Erythroblast (primary cell): ENCODE results near the gene MIEF2.

Source experiments
- DNase-seq, 2 experiments: peaks; one replicate each; lab custom pipeline; 2025; lab: John Stamatoyannopoulos, UW
- GATA1 ChIP-seq: IDR thresholded peaks from 2 replicates; pipeline ENCODE4 v1.6.1; 2011; ENCODE audit warnings: low read depth, mild to moderate bottlenecking, control low read depth, low read length, moderate library complexity
- POLR2A ChIP-seq: IDR thresholded peaks from 2 replicates; pipeline ENCODE4 v1.6.1; 2011; ENCODE audit warnings: mild to moderate bottlenecking, low read length

MIEF2 gene

DNA sequence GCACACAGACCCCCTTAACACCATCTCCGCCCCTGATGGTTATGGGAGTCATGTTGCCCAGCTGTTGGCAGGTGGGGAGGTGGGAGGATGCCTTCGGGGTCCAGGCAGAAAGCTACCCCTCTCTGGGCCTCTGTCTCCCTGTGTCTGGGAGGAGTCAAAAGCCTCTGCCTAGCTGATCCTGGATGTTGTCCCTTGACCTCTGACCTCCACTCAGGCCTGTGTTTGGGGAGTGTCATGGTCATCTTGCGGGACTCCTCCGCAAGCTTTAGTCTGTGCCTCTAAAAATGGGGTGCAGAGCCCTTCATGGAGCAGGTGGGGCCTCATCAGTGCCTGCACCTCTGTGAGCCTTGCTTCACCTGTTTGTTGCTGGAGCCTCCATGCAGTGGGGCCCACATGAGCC is 31.2 kb upstream of the MIEF2 start:
- TF ChIP-seq GATA1 (no peak), POLR2A (no peak)
- DNase-seq = no peak

DNA sequence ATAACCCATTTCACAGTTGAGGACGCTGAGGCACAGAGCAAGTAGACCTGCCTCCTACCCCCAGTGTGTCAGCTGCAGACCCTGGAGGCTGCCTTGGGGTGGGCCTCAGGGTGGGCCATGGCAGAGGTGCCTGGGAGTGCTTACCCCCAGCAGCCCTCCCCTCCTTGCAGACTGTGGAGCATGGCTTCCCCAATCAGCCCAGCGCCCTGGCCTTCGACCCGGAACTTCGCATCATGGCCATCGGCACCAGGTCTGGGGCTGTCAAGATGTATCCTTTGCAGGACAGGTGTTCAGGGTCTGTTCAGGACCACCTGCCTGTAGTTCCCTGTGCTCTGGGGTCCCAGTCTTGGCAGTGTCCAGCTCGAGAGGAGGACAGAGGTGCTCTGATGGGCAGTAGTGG is 30.7 kb upstream of the MIEF2 start:
- TF ChIP-seq GATA1 = no peak
- no peak for TF ChIP-seq POLR2A
- DNase-seq = no peak

DNA sequence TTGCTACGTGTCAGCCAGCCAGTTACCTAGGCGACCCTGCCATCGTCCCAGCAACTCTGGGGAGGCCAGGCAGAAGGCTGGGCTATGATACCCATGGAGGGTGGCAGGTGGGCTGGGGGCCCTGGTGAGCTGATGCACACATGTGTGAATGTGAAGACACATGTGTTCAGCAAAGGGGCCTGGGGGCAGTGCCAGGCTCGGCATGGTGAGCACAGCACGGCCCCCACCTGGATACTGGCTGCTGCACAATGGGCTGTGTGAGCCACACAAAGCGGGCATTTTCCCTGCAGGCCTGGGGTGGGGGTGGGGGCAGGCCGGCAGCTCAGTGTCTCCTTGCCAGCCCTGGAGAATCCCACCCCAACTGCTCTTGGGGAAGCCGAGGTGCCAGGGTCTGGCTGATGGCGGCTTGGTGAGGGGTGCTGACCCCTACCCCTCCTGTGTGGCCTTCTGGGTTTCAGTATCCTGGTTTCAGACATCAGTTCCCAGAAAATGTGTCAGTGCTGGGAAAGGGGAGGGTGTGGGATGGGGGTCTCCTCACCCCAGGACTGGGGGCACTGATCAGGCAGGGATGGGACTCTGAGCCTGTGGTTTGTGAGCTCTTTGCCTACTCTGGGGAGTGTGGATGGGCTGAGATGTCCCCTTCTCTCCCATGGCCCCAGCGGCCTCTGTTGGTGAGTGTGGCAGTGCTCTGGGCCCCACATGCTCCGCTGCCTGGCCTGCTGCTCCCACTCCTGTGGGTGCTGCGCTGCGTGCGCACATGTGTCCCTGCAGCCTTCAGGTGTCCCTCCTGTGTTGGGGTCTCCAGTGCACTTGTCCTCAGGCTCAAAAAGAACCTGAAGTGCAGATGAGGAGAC is 29.9 kb upstream of the MIEF2 start:
- TF ChIP-seq POLR2A = no peak
- no peak for TF ChIP-seq GATA1
- DNase-seq = no peak

DNA sequence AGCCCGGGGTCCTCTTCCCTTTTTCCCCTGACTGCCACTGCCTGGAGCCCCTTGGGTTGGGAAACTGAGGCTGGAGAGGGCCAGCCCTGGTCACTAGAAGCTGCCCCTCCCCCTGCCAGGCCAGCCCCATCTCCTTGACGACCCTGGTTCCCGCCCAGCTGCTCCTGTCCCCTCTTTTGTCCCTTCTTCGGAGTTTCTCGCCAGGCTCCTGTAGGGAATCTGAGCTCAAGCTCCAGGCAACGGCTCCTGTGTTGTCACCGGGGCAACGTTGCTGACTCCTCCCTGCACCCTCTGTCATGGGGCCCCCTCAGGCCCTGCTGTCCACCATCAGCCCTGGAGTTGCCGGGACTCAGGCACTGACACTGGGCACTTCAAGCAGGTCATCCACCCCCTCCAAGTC is 29.3 kb upstream of the MIEF2 start:
- TF ChIP-seq POLR2A (no peak), GATA1 (no peak)
- DNase-seq = no peak

DNA sequence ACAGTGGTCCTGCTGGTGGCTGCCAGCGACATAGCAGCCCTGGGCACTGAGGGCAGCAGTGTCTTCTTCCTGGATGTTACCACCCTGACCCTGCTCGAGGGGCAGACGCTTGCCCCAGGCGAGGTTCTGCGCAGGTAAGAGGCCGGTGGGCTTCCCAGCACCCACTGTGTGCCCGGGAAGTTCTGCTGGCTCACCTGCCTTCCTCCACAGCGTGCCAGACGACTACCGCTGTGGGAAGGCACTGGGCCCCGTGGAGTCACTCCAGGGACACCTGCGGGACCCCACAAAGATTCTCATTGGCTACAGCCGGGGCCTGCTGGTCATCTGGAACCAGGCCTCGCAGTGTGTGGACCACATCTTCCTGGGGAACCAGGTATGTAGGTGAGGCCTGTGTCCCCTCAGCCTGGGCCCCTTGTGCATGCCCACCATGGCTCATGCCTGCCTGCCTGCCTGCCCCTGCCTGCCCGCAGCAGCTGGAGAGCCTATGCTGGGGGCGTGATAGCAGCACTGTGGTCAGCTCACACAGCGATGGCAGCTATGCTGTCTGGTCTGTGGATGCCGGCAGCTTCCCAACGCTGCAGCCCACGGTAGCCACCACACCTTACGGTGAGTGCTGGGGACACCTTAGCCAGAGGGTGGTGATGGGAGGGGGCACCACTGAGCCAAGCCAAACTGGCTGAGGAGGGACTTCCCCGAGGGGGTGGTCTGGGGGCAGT is 26.5 kb upstream of the MIEF2 start:
- no peak for TF ChIP-seq POLR2A
- TF ChIP-seq GATA1 = no peak
- no peak for DNase-seq

DNA sequence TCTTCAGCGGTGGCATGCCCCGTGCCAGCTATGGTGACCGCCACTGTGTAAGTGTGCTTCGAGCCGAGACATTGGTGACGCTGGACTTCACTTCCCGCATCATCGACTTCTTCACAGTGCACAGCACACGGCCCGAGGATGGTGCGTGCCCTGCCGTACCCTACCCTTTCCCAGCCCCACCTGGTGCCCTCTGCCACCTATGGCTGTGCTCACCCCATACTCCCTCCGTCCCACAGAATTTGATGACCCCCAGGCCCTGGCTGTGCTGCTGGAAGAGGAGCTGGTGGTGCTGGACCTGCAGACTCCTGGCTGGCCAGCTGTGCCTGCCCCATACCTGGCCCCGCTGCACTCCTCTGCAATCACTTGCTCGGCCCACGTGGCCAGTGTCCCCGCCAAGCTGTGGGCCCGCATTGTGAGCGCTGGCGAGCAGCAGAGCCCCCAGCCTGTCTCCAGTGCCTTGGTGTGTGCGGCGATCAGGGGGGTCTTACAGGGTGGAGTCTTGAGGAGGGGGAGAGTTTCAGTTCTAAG is 25.5 kb upstream of the MIEF2 start:
- no peak for DNase-seq
- no peak for TF ChIP-seq POLR2A
- TF ChIP-seq GATA1 = no peak

DNA sequence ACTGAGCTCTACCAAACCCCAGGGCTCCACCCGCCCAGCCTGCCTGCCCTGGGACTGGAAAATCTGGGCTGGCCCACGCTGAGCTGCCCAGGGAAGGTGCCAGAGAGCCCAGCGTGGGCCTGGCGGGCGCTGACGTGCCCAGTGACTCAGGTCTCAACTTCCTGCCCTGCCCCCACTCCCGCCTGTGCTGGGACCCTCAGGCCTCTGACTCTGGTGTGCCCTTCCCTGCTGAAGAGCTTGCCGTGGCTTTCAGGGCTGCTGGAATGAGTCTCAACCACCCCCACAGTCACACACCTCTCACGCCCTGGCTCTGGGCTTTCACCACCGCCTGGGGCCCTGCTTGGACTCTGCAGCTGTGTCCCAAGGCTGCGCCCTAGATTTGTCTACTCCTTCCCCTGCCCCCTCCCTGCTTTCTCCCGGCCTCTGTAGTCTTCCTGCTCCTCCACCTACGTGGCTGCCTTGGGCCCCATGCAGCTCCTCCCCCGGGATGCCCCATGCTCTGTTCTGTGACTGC is 24.7 kb upstream of the MIEF2 start:
- TF ChIP-seq GATA1 (no peak), POLR2A (no peak)
- DNase-seq = no peak

DNA sequence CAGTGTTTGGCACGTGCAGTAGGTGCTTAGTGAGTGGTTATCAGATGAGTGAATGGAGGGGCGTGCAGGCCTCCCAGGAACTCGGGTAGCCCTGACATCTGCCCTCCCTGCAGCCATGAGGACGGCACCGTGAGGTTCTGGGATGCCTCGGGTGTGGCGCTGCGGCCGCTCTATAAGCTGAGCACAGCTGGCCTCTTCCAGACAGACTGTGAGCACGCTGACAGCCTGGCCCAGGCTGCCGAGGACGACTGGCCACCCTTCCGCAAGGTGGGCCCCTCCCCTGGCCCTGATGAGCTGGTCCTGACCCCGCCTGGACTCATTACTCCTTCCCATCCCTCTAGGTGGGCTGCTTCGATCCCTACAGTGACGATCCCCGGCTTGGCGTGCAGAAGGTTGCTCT is 24.0 kb upstream of the MIEF2 start:
- TF ChIP-seq POLR2A = no peak
- no peak for TF ChIP-seq GATA1
- no peak for DNase-seq

DNA sequence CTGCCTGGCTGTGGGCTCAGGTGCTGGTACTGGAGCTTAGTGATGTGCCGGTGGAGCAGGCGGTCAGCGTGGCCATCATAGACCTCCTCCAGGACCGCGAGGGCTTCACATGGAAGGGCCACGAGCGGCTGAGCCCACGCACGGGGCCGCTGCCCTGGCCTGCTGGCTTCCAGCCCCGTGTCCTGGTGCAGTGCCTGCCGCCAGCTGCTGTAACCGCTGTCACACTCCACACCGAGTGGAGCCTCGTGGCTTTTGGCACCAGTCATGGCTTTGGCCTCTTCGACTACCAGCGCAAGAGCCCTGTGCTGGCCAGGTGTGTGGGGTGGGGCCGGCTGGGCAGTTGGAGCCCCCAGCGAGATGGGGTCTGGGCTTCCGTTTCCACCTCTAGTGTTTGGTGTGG is 23.0 kb upstream of the MIEF2 start:
- no peak for TF ChIP-seq GATA1
- no peak for TF ChIP-seq POLR2A
- no peak for DNase-seq

DNA sequence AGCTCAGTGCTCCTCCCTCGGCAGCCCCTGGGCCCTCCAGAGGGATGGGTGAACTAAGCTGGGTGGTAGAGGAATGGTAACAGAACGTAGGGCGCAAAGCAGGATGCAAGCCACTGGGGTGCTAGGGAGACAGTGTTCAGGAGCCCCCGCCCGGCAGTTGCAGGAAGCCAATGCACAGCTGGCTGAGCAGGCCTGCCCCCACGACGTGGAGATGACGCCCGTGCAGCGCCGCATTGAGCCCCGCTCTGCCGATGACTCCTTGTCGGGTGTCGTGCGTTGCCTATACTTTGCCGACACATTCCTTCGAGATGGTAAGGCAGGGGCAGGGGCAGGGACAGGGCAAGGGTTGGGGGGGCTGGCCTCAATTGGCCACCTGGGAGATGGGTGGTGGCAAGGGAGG is 22.2 kb upstream of the MIEF2 start:
- no peak for TF ChIP-seq GATA1
- TF ChIP-seq POLR2A = no peak
- no peak for DNase-seq

DNA sequence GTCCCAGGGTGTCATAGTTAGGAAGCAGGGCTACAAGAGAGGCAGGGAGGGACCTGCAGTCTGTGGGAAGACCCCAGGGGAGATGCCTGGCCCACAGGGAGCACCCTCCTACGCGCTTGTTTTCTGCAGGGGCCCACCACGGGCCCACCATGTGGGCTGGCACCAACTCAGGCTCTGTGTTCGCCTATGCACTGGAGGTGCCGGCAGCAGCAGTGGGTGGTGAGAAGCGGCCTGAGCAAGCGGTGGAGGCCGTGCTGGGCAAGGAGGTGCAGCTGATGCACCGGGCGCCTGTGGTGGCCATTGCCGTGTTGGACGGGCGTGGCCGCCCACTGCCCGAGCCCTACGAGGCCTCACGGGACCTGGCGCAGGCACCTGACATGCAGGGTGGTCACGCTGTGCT is 20.0 kb upstream of the MIEF2 start:
- DNase-seq = no peak
- no peak for TF ChIP-seq GATA1
- TF ChIP-seq POLR2A = no peak

DNA sequence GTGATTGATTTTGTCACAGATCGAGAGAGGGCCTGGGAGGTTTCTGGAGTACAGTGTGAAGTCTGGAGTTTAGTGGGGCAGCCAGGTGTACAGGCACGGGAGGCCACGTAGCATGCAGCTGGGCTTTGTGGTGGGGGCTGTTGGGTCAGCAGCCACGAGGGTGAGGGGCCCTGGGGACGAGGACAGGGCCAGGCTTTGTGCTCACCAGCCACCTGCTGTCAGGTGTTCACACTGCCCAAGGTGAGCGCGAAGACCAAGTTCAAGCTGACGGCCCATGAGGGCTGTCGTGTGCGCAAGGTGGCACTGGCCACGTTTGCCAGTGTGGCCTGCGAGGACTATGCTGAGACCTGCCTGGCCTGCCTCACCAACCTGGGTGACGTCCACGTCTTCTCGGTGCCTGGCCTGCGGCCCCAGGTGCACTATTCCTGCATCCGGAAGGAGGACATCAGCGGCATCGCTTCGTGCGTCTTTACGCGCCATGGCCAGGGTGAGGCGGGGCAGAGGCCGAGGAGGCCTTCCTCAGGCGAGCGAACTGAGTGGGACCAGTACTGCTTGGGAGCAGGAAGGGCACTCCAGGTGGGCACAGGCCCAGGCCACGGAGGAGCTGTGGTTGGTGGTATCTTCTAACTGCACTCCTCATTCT is 19.1 kb upstream of the MIEF2 start:
- TF ChIP-seq GATA1 (no peak), POLR2A (no peak)
- no peak for DNase-seq

DNA sequence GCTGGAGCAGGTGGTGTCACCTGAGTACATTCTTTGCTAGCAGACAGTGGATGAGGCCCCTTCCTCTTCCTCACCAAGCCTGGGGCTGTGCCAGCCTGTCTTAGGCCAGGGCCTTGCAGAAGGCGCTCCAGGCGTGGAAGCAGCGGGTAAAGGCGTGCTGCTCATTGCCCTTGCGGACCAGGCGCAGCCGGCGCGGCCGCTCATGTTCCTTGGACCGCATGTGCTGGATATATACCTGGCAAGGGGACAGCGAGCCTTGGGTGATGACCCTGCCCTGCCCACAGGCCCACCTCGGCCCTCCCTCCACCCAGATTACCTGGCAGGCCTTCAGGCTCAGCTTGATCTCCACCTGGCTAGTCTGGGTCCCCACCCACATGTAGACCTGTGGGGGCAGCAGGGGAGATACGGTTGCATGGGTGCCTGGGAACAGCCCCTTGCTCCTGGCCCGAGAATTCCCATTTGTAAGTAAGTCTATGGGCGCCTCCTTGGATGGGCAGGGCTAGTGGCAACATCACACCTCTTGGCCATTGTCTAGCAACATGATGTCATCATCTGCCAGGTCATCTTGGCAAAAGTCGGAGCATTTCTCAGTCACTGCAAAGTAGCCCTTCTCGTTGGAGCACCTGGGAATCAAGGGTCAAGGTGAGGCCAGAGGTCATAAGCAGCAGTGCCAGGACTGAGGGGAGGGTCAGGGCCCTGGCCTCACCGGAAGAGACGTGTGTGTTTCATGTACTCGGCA is 15.3 kb upstream of the MIEF2 start:
- no peak for TF ChIP-seq POLR2A
- DNase-seq = no peak
